ENCODE measurements around the gene RAB37. TPM values are rescaled to one million over a fixed set of nuclear protein-coding genes. Genes with fewer than 3 reads are reported as not detected.
A peak's percentile ranks its signal among the peaks of the same experiment; 100 is the strongest.

The RAB37 gene
- total and polyA plus RNA-seq, 9 of the 15 experiments (the other 6 are each of a cell fraction or from before 2014, with no cell fraction given), result 0.03 to 0.27 (median 0.11) TPM; not detected in 4

- 0 out of 4 replicates have a peak, but pooled peaks of 1 of the 2 experiments have one; percentile 18 for TF ChIP-seq HDAC1 (IDR thresholded peaks at IDR 0.05)
- TF ChIP-seq ZBTB11 (CRISPR knock-in tag; IDR thresholded peaks at IDR 0.05), result no peak; a peak in 2 of 6 replicates
- TF ChIP-seq ETV6 (IDR thresholded peaks at IDR 0.05; ENCODE audit: borderline replicate concordance in 1 of 2, low read depth in 2 of 2, low read length in 1 of 2), result no peak
- TF ChIP-seq ETV6 (CRISPR knock-in tag; IDR thresholded peaks at IDR 0.05; ENCODE audit: borderline replicate concordance), result no peak
- TF ChIP-seq PKNOX1 (IDR thresholded peaks at IDR 0.05), result peak; percentile 49
- TF ChIP-seq SRSF1 (IDR thresholded peaks at IDR 0.05; ENCODE audit: low read depth, low read length), result no peak
- TF ChIP-seq MAZ (CRISPR knock-in tag; conservative IDR thresholded peaks at IDR 0.05 in 1 of 2, IDR thresholded peaks at IDR 0.05 in 1 of 2), result no peak
- no peak for TF ChIP-seq GABPB1 (CRISPR knock-in tag; IDR thresholded peaks at IDR 0.05)
- TF ChIP-seq E2F6 (IDR thresholded peaks at IDR 0.05; ENCODE audit: borderline replicate concordance in 1 of 2, extremely low read depth in 1 of 2, insufficient read depth in 1 of 2, insufficient read length in 1 of 2, low read depth in 1 of 2, low read length in 1 of 2, poor library complexity in 1 of 2, severe bottlenecking in 1 of 2), result peak in 1 of 2 experiments; percentile 27
- TF ChIP-seq ZNF217 (CRISPR knock-in tag; IDR thresholded peaks at IDR 0.05), result no peak
- peak in 1 of 2 experiments; percentile 10; a peak in 1 of 4 replicates for TF ChIP-seq NRF1 (conservative IDR thresholded peaks at IDR 0.05 in 1 of 2, IDR thresholded peaks at IDR 0.05 in 1 of 2)
- no peak for TF ChIP-seq HOXB6 (CRISPR knock-in tag; IDR thresholded peaks at IDR 0.05; ENCODE audit: borderline replicate concordance)
- TF ChIP-seq KDM4B (IDR thresholded peaks at IDR 0.05; ENCODE audit: borderline replicate concordance in 2 of 2, low read depth in 1 of 2), result 0 out of 4 replicates have a peak, but pooled peaks of 1 of the 2 experiments have one; percentile 27
- TF ChIP-seq RBBP5 (IDR thresholded peaks at IDR 0.05; ENCODE audit: borderline replicate concordance, insufficient read depth, low read length, poor library complexity, severe bottlenecking), result no peak
Observed at GRCh38 chr17:74749279-74750038, 12.4 kb downstream of the RAB37 start (continued).

Data from K562 (cell line).